ENCODE data around the gene GABRR1.
"Not testable (repeated sequence)": the region's sequence is repeated elsewhere in the genome, so short reads cannot be mapped to it uniquely, and the experiment has no call there.

GABRR1 gene

DNA sequence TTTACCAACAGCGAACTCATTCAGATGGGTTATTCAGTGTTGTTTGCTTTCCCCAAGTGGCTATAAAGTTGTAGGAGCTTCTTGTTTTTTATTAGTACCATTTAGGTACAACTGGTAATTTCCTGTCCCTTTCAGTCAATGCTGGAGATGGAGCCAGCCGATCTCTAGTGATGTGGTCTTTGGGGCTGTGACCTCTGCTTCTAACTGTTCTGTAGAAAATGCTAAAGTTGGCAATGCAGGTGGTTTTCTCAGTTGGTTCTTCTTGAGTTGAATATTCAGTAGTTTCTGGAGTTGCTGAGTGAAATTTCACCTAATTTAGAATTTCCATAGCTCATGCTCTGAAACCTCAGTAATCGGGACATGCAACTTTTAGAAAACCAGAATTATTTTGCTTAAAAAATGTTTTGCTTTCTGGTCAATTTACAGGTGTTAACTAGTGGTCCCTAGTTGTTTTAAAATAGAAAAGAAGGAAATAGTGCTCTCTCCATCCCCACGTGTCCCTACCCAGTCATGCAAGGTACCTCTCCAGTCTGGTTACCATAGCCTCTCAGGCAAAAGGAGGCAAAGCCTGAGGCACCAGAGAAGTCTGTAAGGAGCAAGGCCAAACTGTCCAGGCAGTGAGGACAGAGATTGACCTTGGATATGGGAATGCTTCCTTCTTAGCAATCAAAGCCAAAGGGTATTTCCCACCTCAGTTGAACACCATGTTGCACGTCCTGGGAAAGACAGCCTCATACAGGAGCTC lies 27.3 kb upstream of the GABRR1 start:
- TF ChIP-seq, protein P1, sequence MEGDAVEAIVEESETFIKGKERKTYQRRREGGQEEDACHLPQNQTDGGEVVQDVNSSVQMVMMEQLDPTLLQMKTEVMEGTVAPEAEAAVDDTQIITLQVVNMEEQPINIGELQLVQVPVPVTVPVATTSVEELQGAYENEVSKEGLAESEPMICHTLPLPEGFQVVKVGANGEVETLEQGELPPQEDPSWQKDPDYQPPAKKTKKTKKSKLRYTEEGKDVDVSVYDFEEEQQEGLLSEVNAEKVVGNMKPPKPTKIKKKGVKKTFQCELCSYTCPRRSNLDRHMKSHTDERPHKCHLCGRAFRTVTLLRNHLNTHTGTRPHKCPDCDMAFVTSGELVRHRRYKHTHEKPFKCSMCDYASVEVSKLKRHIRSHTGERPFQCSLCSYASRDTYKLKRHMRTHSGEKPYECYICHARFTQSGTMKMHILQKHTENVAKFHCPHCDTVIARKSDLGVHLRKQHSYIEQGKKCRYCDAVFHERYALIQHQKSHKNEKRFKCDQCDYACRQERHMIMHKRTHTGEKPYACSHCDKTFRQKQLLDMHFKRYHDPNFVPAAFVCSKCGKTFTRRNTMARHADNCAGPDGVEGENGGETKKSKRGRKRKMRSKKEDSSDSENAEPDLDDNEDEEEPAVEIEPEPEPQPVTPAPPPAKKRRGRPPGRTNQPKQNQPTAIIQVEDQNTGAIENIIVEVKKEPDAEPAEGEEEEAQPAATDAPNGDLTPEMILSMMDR (IDR thresholded peaks at IDR 0.05; ENCODE audit: extremely low read depth, insufficient read depth, missing control alignments) = no peak
- in situ Hi-C loops (cut with MboI; ENCODE audit: low pct_unique_long_range_greater_than_20kb, low sequenced_read_pairs, unreplicated experiment) = loop anchor here (25.0 kb wide), 1 partner anchor 257 kb away; no protein-coding TSS in a partner anchor
- DNase-seq (ENCODE audit: low spot score) = no peak

DNA sequence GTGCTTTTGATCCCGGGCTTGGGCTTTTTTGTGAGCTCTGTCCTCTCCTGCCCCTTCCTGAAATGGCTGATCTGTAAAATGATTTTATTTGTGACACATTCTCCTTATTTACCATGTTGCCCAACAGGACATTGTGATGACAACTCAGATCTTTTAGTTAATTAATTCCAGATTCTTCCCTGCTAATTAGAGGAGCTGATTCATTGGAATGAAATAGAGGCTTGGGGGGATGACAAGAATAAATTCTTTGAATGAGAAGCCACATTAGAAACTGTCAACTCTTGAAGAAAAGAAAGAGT lies 26.1 kb upstream of the GABRR1 start:
- DNase-seq (ENCODE audit: low spot score) = no peak
- in situ Hi-C loops (cut with MboI; ENCODE audit: low pct_unique_long_range_greater_than_20kb, low sequenced_read_pairs, unreplicated experiment) = loop anchor here (25.0 kb wide), 1 partner anchor 256 kb away; no protein-coding TSS in a partner anchor
- TF ChIP-seq, protein P1 (IDR thresholded peaks at IDR 0.05; ENCODE audit: extremely low read depth, insufficient read depth, missing control alignments) = no peak

DNA sequence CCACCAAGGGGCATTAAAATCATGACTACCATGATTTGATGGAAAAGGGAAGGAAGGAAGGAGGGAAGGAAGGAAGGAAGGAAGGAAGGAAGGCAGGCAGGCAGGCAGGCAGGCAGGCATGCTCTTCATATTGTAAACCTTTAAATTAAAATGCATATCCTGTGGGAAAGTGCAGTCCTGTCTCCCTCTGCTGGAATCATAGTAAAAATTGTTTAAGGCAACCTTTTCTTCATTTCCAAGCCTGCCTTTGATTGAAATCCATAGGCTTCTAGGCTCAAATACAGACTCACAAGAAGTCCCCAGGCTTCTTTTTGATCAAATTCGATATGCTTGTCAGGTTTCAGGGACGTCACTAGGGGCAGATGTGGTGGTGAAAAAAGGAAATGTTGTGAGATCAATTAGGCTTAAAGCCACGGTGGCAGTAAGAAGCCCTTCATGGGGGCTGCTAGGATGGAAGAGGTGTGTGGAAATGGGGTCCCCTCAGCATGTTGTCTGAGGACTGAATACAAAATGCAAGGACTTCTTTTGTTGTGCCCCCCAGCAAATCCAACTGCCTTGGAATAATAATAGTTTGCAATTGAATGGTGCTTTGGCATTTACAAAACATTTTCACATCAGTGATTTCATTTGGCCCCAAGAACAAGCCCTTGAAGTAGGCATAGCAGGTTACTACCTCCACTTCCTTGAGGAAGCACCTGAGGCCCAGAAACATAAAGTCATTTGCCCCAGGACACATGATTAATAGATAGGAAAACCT lies 25.6 kb upstream of the GABRR1 start:
- TF ChIP-seq, protein P1 (IDR thresholded peaks at IDR 0.05; ENCODE audit: extremely low read depth, insufficient read depth, missing control alignments) = peak; percentile 38
- in situ Hi-C loops (cut with MboI; ENCODE audit: low pct_unique_long_range_greater_than_20kb, low sequenced_read_pairs, unreplicated experiment) = loop anchor here (25.0 kb wide), 1 partner anchor 255 kb away; no protein-coding TSS in a partner anchor
- peak; percentile 35 for DNase-seq (ENCODE audit: low spot score)

DNA sequence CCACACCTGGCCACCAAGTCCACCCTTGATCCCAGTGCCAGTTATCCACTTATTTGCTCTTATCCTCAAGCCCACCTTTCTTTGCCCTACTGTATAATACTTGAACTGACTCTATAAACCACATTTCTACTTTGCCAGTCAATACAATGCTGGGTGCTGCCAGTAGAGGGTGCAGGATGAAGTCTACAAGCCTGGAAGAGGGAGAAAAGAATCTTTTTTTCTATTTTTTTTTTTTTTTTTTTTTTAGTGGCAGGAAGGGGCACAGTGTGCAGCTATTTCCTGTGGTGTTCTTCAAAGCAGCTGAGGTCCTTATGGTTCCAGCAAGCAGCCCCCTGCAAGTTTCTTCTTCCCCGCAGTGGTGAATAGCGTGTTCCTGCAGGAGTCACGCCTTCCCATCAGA lies 22.2 kb upstream of the GABRR1 start:
- in situ Hi-C loops (cut with MboI; ENCODE audit: low pct_unique_long_range_greater_than_20kb, low sequenced_read_pairs, unreplicated experiment) = loop anchor here (25.0 kb wide), 1 partner anchor 252 kb away; no protein-coding TSS in a partner anchor
- peak; percentile 51 for DNase-seq (ENCODE audit: low spot score)
- TF ChIP-seq, protein P1 (IDR thresholded peaks at IDR 0.05; ENCODE audit: extremely low read depth, insufficient read depth, missing control alignments) = peak; percentile 42

DNA sequence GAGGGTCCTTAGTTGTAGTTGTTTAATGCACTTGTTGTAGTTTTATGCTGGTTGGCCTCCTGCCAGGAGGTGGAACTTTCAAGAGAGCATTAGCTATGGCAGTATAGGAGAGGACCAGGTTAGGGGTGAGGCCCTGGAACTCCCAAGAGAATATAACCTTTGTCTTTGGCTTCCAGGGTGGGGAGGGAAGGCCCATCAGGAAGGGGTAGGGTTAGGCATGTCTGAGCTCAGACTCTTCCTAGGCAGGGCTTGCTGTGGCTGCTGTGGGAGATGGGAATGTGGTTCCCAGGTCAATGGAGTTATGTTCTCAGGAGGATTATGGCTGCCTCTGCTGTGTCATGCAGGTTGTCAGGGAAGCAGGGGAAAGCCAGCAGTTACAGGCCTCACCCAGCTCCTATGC lies 20.0 kb upstream of the GABRR1 start:
- in situ Hi-C loops (cut with MboI; ENCODE audit: low pct_unique_long_range_greater_than_20kb, low sequenced_read_pairs, unreplicated experiment) = loop anchor here (25.0 kb wide), 1 partner anchor 250 kb away; no protein-coding TSS in a partner anchor
- DNase-seq (ENCODE audit: low spot score) = no peak
- TF ChIP-seq, protein P1 (IDR thresholded peaks at IDR 0.05; ENCODE audit: extremely low read depth, insufficient read depth, missing control alignments) = no peak

DNA sequence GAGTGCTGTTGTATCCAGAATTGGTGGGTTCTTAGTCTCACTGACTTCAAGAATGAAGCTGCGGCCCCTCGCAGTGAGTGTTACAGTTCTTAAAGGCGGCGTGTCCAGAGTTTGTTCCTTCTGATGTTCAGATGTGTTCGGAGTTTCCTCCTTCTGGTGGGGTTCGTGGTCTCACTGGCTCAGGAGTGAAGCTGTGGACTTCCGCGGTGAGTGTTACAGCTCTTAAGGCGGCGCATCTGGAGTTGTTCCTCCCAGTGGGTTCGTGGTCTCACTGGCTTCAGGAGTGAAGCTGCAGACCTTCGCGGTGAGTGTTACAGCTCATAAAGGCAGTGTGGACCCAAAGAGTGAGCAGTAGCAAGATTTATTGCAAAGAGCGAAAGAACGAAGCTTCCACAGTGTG lies 16.4 kb upstream of the GABRR1 start:
- in situ Hi-C loops (cut with MboI; ENCODE audit: low pct_unique_long_range_greater_than_20kb, low sequenced_read_pairs, unreplicated experiment) = loop anchor here (25.0 kb wide), 1 partner anchor 246 kb away; no protein-coding TSS in a partner anchor
- DNase-seq (ENCODE audit: low spot score) = not testable (repeated sequence)

DNA sequence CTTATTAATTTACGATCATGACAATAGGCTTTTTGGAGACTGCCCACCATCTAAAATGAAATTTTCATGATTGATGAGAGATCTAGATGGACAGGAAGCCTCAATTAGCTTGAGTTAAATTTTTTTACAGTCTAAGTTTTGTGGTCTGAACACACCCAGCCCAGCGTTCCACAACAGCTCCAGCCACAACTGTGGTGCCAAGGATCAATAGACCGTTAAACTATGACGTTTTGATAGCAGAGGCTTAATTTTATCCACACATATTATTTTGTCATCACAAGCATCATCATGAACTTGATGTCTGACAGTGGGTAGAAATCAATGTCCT lies 5.5 kb upstream of the GABRR1 start:
- TF ChIP-seq, protein P1 (IDR thresholded peaks at IDR 0.05; ENCODE audit: extremely low read depth, insufficient read depth, missing control alignments) = no peak
- in situ Hi-C loops (cut with MboI; ENCODE audit: low pct_unique_long_range_greater_than_20kb, low sequenced_read_pairs, unreplicated experiment) = no loop called here
- DNase-seq (ENCODE audit: low spot score) = no peak

Measured in GM13977 (cell line).